NT2/D1 (cell line): Measurements from ENCODE around the gene TOX2.

Source experiments
- DNase-seq: peaks from one replicate; pipeline ENCODE4 v3.0.0-alpha.2; 2011; ENCODE audit warnings: low read depth, low spot score
- H3K27me3 ChIP-seq: 2 replicates; pipeline ENCODE4 v1.6.0; 2011; ENCODE audit warnings: mild to moderate bottlenecking; ENCODE audit not compliant: insufficient read length, insufficient read depth
- H3K36me3 ChIP-seq: 2 replicates; pipeline ENCODE4 v1.6.1; 2011; ENCODE audit warnings: mild to moderate bottlenecking, low read length, mixed read lengths; ENCODE audit not compliant: insufficient read depth, insufficient read length
- H3K4me1 ChIP-seq: 2 replicates; pipeline ENCODE4 v1.5.1; 2011; ENCODE audit not compliant: insufficient read depth, insufficient read length
- H3K4me3 ChIP-seq: 2 replicates; pipeline ENCODE4 v1.5.1; 2011; ENCODE audit warnings: low read depth; ENCODE audit not compliant: insufficient read length
- H3K9ac ChIP-seq: 2 replicates; pipeline ENCODE4 v1.6.0; 2011; ENCODE audit warnings: low read depth; ENCODE audit not compliant: insufficient read length
- H3K9me3 ChIP-seq: 2 replicates; pipeline ENCODE4 v1.5.1; 2011; ENCODE audit warnings: mild to moderate bottlenecking, low read length; ENCODE audit not compliant: insufficient read depth
- SUZ12 ChIP-seq: IDR thresholded peaks from 2 replicates; pipeline ENCODE4 v1.6.1; 2011; ENCODE audit not compliant: insufficient read length, insufficient read depth; ENCODE audit errors: extremely low read depth
- YY1 ChIP-seq: IDR thresholded peaks from 2 replicates; pipeline ENCODE4 v1.6.1; 2011; ENCODE audit not compliant: insufficient read length, insufficient read depth
- ZNF274 ChIP-seq: IDR thresholded peaks from 2 replicates; pipeline ENCODE4 v1.6.1; 2011; ENCODE audit warnings: mild to moderate bottlenecking, low read depth, low read length

TOX2 gene

GRCh38 chr20:44111712-44112335 lies 197.2 kb downstream of the TOX2 start:
- TF ChIP-seq SUZ12 (no peak), ZNF274 (no peak), YY1 (no peak)
- Histone ChIP-seq H3K4me3 (no peak overlapping the region), H3K36me3 (peaks cover 31% of the 10 kb centered on the region), H3K9ac (peak overlapping the region; percentile 6), H3K27me3 (no peaks in the 10 kb centered on the region), H3K9me3 (peaks cover 26% of the 10 kb centered on the region), H3K4me1 (peaks cover 18% of the 10 kb centered on the region)
- DNase-seq = peak; percentile 66

DNA sequence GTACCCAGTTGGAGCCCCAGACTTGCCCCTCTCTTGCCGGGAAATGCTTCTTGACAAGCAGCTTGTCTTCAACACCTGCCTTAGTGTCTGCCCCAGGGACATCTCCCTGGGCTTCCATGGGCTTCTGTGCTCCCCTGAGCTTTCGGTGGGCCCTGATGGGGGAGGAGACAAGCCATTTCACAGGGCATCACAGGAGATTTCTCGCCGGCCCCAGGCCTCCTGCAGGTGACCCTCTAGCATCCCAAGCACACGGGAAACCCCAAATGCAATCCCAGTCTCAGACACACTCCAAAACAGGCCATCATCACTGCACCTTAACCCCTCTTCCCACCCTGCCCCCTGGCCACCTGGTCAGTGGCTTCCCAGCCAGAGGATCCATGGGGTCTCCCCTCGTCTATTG lies 197.8 kb downstream of the TOX2 start:
- H3K9ac ChIP-seq = no peak overlapping the region
- no peak for TF ChIP-seq SUZ12
- no peak for TF ChIP-seq YY1
- TF ChIP-seq ZNF274 = no peak
- peaks cover 20% of the 10 kb centered on the region for H3K9me3 ChIP-seq
- no peak for DNase-seq
- no peaks in the 10 kb centered on the region for H3K27me3 ChIP-seq
- H3K4me3 ChIP-seq = no peak overlapping the region
- peaks cover 31% of the 10 kb centered on the region for H3K36me3 ChIP-seq
- H3K4me1 ChIP-seq = peaks cover 21% of the 10 kb centered on the region

DNA sequence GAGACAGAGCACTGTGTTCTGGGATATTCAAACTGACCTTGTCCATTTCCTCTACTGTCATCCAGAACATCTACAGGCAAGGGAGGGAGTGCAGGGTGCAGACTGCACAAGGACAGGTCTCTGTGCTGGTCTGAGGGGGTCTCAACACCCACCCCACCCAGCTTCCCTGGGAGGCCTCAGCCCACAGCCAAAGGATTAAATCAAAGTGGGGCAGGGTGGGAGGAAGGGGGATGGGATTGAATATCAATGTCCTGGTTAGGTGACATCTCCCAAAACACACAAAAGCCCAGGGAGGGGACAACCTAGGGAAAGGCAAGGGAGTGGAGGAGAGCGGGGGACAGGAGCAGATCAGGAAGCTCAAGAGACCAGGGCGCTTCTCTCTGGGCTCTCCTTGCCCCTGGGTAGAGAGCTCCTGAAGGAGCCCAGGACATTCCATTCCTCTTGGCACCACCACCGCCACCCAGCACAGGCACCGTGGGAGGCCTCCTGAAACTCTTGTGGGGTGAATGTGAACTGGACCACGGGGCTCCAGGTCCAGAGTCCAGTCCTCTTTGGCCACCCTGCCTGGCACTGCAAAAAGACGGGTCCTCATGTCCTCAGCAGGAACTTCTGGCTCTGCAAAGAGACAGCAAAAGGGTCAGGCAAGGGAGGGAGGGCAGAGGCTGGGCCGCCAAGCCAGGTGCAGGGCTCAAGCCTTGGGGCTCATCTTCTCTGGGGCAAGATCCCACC lies 198.4 kb downstream of the TOX2 start:
- TF ChIP-seq SUZ12 (no peak), YY1 (no peak), ZNF274 (no peak)
- H3K9ac ChIP-seq = peak overlapping the region; percentile 51
- H3K4me3 ChIP-seq = no peak overlapping the region
- H3K36me3 ChIP-seq = peaks cover 32% of the 10 kb centered on the region
- peaks cover 21% of the 10 kb centered on the region for H3K4me1 ChIP-seq
- peaks cover 14% of the 10 kb centered on the region for H3K9me3 ChIP-seq
- no peaks in the 10 kb centered on the region for H3K27me3 ChIP-seq
- DNase-seq = no peak

- peaks cover 7% of the 10 kb centered on the region for H3K9me3 ChIP-seq
- no peaks in the 10 kb centered on the region for H3K27me3 ChIP-seq
- peaks cover 21% of the 10 kb centered on the region for H3K4me1 ChIP-seq
- H3K9ac ChIP-seq = peak overlapping the region; percentile 51
- H3K4me3 ChIP-seq = no peak overlapping the region
- H3K36me3 ChIP-seq = peaks cover 36% of the 10 kb centered on the region
- TF ChIP-seq ZNF274 = no peak
- TF ChIP-seq YY1 = no peak
- TF ChIP-seq SUZ12 = no peak
- no peak for DNase-seq
Measured at GRCh38 chr20:44113618-44114376, 199.1 kb downstream of the TOX2 start.

DNA sequence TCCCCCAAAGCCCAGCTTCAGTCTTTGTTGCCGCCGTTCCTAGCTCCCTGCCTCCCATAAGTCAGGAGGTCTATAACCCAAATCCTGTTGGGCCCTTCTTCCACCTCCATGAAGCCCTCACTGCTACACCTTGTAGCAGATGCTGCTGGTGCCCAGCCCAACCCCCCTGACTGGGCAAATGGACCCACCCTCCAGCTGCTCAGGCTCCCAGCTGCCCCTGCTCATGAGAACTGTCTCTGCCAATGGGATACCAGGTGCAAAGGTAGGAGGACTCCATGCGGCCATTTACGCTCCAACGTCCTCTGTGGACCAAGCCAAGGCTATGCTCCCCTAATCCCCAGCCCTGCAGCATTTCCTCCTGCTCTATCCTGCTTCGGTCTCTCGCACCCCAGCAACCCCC lies 200.5 kb downstream of the TOX2 start:
- TF ChIP-seq SUZ12 = no peak
- no peak for TF ChIP-seq YY1
- TF ChIP-seq ZNF274 = no peak
- no peak for DNase-seq
- no peaks in the 10 kb centered on the region for H3K27me3 ChIP-seq
- peaks cover 21% of the 10 kb centered on the region for H3K4me1 ChIP-seq
- H3K9me3 ChIP-seq = no peaks in the 10 kb centered on the region
- H3K9ac ChIP-seq = no peak overlapping the region
- peaks cover 36% of the 10 kb centered on the region for H3K36me3 ChIP-seq
- no peak overlapping the region for H3K4me3 ChIP-seq

GRCh38 chr20:44115762-44116644 lies 201.4 kb downstream of the TOX2 start:
- DNase-seq = no peak
- TF ChIP-seq ZNF274 (no peak), SUZ12 (no peak), YY1 (no peak)
- Histone ChIP-seq H3K9me3 (no peaks in the 10 kb centered on the region), H3K36me3 (peaks cover 36% of the 10 kb centered on the region), H3K27me3 (no peaks in the 10 kb centered on the region), H3K4me1 (peaks cover 21% of the 10 kb centered on the region), H3K4me3 (no peak overlapping the region), H3K9ac (no peak overlapping the region)
